DMS153 (cell line): Measurements from ENCODE around the gene TMEM59.
A peak's percentile ranks its signal among the peaks of the same experiment; 100 is the strongest.
"Not testable (repeated sequence)": the region's sequence is repeated elsewhere in the genome, so short reads cannot be mapped to it uniquely, and the experiment has no call there.

Experiments
- DNase-seq: peaks from one replicate; lab custom pipeline; 2025; lab: John Stamatoyannopoulos, UW

Gene TMEM59

DNA sequence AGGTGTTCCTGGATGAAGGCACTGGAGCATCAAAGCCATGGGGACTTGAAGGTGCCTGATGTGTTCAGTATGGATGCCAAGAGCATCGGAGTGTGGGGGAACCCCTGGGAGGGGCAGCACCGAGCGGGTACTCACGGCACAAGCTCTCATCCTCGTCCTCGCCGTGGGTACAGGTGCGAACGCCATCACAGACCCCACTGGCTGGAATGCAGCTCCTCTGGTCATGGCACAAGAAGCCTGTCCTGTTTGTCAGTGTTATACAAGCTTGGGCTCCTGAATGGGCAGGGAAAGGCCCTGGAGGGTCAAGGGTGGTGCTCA, 41.0 kb downstream of the TMEM59 start:
- DNase-seq: no peak

DNA sequence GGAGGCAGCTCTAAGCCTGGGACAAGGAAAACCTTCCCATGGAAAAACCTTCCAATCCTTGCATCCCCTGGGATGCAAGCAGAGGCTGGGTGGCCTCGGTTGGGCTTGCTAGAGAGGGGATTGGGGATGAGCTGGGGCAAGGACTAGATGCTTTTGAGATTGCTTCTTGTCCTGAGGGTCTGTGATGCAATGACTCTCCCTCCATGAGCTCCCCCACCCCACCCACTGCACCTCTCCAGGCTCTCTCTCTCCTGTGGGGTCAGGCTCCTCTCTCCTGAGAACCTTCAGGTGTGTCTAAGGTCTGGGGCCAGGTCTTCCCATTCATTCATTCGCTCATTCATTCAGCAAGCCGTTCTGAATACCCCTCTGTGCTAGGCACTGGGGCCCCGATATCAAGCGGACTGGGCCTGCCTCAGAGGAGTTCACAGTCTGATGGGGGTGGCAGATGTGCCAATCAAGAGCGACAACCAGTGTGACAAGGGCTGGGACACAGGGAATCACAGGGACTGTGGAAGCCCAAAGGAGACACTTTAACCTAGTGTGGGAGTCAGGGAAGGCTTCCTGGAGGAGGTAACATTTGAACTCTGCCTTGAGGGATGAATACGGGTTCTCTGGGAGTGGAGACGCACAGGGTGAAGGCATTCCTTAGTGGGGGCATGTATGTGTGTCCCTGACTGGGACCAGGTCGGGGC, 41.5 kb downstream of the TMEM59 start:
- no peak for DNase-seq

- no peak for DNase-seq
Measured at GRCh38 chr1:54010415-54011117, 42.4 kb downstream of the TMEM59 start.

GRCh38 chr1:54009406-54009805, 43.6 kb downstream of the TMEM59 start:
- no peak for DNase-seq

DNA sequence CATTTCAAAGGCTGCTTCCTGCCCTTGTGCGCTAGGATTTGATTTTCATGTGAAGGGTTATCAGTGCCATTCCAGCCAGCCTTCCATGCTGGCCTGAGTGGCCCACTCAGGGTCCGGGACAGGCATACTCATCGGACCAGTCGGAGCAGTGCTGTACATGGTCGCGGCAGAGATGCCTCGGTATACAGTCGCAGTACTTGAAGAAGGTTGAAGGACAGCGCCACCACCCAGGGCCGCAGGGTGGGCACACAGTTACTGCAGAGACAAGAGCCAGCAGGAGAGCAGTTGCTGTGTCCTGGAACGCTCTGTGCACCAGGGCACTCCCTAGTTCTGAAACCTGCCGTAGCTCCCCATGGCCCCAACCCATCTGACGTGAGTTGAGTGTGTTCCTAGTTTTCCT, 44.1 kb downstream of the TMEM59 start:
- DNase-seq: no peak

DNA sequence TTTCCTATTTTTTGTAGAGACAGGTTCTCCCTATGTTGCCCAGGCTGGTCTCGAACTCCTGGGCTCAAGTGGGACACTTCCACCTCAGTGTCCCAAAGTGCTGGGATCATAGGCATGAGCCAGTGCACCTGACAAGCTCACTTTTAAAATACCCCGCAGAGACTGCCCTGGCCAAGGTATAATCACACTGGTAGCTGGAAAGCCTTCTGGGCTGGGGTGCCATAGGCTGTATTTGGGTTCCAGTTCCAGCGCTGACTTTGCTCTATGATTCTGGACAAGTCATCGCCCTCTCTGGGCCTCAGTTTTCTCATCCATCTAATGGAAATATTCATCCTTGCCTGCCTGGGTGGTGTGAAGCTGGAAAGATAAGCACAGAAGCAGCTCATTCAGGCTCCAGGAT, 45.4 kb downstream of the TMEM59 start:
- no peak for DNase-seq

DNA sequence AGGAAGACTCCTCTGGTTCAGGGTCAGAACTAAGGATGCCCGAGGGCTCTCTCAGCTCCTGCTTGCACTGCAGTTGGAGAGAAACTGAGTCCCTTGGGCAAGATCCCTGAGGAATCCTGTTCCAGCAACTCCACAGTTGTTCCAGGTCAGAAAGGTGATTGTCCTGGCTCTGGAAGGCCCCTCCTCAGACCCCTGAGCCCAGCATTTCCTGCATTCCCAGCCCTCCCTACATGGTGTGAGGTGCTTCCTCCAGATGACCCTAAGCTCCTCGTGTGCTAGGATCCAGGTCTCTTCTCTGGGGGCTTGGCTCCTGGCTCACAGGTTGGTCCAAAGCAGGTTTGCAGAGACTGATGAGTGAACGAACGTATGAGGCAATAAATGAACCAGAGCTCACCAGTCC, 46.5 kb downstream of the TMEM59 start:
- DNase-seq: no peak

DNA sequence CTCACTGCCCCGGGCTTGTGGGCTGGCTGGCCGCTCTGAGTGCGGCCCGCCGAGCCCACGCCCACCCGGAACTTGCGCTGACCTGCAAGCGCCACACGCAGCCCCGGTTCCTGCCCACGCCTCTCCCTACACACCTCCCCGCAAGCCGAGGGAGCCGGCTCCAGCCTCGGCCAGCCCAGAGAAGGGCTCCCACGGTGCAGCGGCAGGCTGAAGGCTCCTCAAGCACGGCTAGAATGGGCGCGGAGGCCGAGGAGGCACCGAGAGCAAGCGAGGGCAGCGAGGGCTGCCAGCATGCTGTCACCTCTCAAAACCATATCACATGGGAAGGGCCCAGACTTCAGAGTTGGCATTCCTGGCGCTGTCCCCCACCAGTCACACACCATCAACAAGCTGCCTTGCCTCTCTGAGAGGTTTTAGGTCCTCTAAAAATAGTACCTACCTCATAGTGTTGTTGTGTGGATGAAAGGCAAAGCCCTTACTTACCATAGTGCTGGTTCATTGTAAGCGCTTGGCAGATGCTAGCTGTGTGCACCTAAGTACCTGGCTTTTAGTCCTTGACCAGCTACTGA, 48.4 kb downstream of the TMEM59 start:
- DNase-seq: no peak

GRCh38 chr1:54003750-54004480, 49.1 kb downstream of the TMEM59 start:
- not testable (repeated sequence) for DNase-seq

GRCh38 chr1:54003249-54003646, 49.8 kb downstream of the TMEM59 start:
- no peak for DNase-seq

DNA sequence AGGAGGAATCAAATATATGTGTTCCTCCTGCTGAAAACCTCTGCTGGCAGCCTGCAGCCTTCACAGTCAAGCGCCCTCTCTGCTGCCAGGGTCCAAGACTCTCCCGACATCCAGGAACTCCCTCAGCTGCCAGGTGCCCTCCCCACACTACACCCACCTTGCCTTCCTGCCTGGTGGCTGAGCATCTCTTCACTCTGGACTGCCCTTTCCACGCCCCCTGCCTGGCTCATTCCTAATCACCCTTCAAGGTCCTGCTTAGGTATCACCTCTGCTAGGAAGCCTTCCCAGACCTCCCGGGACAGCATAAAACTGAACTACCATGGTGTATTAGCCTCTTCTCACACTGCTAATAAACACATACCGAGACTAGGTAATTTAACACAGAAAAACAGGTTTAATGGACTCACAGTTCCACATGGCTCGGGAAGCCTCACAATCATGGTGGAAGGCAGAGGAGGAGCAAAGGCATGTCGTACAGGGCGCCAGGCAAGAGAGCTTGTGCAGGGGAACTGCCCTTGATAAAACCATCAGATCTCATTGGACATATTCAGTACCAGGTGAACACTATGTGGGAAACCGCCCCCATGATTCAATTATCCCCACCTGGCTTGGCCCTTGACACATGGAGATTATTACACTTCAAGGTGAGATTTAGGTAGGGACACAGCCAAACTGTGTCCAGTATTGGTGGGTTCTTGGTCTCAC, 50.3 kb downstream of the TMEM59 start:
- no peak for DNase-seq

DNA sequence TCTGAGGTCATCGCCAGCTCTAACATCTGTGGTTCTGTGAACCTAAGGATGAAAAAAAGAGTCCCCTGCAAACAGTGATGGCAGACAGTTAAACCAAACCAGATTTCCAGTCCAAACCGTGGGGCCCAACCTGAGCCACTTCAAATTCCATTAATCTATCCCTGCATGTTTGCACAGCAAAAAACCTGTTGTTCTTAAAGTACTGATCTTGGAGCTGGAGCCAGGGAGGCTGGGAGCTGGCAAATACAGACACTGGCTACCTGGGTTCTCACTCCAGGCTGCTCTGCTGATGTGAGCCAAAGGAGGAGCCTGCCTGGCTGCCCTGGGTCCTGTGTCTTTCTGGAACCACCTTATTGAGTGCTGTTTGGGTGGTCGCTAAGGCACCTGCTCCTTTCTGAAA, 51.4 kb downstream of the TMEM59 start:
- DNase-seq: peak; percentile 68

DNA sequence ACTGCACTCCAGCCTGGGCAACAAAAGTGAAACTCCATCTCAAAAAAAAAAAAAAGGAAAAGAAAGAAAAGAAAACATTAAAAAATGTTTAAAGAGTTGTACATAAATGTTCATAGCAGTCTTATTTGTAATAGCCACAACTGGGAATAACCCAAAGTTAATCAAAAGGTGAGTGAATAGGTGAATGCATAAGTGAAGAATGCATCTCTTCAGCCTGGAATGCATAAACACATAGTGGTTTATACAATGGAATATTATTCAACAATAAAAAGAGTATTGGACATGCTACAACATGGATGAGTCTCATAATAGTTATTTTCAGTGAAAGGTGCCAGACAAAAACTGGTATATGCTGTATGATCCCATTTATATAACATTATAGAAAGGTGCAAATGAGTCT, 53.1 kb downstream of the TMEM59 start:
- DNase-seq: no peak

GRCh38 chr1:53998223-53998622, 54.8 kb downstream of the TMEM59 start:
- DNase-seq: no peak

GRCh38 chr1:53995683-53996082, 57.3 kb downstream of the TMEM59 start:
- DNase-seq: no peak

- DNase-seq: not testable (repeated sequence)
Measured at GRCh38 chr1:53994516-53994915, 58.5 kb downstream of the TMEM59 start.

DNA sequence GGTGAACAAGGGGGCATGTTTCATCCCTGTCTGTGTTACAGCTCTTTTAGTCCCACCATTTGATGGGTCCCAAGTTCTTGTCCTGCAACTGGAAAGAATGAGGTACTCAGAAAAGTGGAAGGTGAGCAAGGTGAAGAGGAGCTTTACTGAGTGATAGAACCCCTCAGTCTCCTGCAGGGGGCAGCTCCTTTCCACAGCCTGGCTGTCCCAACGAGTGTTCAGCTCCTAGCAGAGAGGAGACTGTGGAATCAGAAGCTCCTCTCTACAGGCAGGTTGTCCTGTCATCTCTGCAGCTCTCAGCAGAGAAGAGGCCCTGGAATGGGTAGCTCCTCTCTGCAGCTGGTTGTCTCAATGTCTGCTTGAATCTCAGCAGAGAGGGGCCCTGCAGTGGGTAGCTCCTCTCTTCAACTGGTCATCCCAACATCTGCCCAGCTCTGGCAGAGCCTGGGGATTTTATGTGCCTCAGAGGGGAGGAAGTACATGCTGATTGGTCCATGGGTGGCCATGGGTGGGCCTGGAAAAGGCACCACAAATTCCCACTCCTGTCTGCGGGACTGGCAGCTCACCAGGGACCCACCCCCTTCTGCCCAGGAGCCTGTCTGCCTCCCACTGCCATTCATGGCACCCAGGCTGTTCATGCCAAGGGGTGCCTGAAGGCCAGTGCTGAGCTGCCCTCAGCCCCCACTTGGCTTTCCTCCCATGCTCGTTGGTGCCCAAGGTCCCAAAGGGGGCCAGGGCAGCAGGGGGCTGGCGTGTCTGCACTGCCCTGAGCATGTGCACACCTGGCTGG, 60.7 kb downstream of the TMEM59 start:
- DNase-seq: no peak

GRCh38 chr1:53987880-53988279, 65.1 kb downstream of the TMEM59 start:
- no peak for DNase-seq

DNA sequence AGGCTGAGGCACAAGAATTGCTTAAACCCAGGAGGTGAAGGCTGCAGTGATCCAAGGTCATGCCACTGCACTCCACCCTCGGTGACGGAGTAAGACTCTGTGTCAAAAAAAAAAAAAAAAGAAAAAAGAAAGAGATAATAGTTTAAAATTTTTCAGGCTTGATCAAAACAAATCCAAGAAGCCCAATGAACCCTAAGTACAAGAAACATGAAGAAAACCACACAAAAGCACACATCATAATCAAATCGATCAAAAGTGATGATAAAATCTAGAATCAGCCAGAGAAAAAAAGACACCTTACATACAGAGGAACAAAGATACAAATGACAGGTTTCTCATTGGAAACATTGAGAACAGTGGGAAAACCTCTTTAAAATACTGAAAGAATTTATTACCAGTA, 66.5 kb downstream of the TMEM59 start:
- DNase-seq: no peak

DNA sequence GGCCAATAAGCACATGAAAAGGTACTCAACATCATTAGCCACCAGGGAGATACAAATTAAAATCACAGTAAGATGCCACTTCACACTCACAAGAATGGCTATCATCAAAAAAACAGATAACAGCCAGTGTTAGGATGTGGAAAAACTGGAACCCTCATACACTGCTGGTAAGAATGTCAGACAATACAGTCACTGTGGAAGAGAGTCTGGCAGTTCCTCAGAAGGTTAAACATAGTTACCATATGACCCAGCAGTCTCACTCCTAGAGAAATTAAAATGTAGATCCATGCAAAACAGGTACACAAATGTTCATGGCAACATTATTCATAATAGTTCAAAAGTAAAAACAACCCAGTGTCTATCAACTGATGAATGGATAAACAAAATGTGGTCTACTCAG, 68.3 kb downstream of the TMEM59 start:
- no peak for DNase-seq

- DNase-seq: no peak
Measured at GRCh38 chr1:53982763-53983104, 70.3 kb downstream of the TMEM59 start.
